ENCODE measurements around the gene BCL2.

DNA sequence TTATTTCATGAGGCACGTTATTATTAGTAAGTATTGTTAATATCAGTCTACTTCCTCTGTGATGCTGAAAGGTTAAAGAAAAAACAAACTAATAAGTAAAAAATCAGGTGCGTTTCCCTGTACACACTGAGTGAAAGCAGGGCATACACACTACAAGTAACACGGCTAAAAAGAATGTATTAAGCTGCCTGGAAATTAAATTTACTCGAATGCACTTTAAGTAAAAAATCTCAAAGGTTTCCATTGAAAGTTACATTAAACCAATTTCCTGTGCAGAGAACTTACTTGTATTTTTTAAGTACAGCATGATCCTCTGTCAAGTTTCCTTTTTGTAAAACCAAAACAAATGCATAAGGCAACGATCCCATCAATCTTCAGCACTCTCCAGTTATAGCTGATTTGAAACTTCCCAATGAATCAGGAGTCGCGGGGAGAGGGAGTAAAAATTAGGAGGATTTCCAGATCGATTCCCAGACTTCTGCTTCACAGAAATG lies 633 bp downstream of the BCL2 start:
- TF ChIP-seq CTCF (conservative IDR thresholded peaks at IDR 0.05) (no peak), ZFX (IDR thresholded peaks at IDR 0.05) (no peak)

All from C4-2B (cell line).